Prostate gland (tissue), 2 donors: ENCODE results near the gene ENTPD1.

Experiments
- CTCF ChIP-seq, 4 experiments: fragments of 200-600 bp in 2 of 4; fragments of 450-650 bp in 2 of 4; sonication (generic) in 2 of 4; IDR thresholded peaks; 1 replicate in 3 of 4; 2 replicates in 1 of 4; pipeline ENCODE4 v1.5.1; 2016 to 2019; ENCODE audit warnings: antibody characterized with exemption in 4 of 4, mild to moderate bottlenecking in 2 of 4, moderate library complexity in 2 of 4
- POLR2A ChIP-seq: fragments of 450-650 bp; IDR thresholded peaks from one replicate; pipeline ENCODE4 v1.6.1; 2016; ENCODE audit warnings: antibody characterized with exemption, mild to moderate bottlenecking
- POLR2AphosphoS5 ChIP-seq: sonication (generic); formaldehyde crosslinking; IDR thresholded peaks from one replicate; pipeline ENCODE4 v1.6.1; 2017; ENCODE audit warnings: antibody characterized with exemption

DNA sequence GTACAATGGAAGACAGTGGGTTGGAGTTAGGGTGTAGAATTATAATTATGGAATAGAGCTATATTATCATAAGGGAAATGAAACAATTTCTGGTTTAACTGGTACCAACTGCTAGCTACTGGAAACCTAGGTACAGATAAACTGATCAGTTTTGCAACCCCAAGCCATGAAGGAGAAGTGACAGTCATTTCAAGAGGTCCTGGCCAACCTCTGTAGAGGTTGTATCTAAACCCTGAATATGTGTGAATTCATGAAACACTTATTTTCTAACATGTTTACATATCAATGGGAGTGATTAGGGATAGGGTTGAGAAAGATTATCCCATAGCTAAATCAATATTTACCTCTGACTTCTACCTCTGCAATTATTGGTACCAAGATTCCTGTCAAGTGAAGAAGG is 121.9 kb downstream of the ENTPD1 start:
- TF ChIP-seq CTCF (IDR thresholded peaks at IDR 0.05): no peak
- no peak for TF ChIP-seq POLR2AphosphoS5
- no peak for TF ChIP-seq POLR2A
